ENCODE measurements around the gene LIPI.
"Not testable (repeated sequence)": the region's sequence is repeated elsewhere in the genome, so short reads cannot be mapped to it uniquely, and the experiment has no call there.

Gene LIPI

DNA sequence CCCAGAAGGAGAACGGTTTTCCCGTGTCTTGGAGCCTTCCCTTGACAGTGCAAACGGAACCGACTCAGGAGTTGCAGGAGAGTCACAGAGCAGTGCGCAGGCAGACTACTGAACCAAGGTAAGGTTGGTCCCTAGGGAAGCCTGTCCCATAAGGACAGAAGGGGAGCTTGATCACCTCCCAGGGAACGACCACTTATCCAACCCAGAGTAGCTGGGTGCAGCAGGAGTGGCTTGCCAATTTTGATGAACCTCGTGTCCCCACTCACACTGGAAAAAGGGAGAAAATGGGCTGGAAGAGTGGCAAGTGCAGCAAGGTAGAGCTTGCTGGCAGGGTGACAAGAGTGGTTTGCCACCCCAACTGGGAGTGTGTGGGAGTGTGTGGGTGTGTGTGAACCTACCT, 95.1 kb downstream of the LIPI start:
- DNase-seq, result no peak

DNA sequence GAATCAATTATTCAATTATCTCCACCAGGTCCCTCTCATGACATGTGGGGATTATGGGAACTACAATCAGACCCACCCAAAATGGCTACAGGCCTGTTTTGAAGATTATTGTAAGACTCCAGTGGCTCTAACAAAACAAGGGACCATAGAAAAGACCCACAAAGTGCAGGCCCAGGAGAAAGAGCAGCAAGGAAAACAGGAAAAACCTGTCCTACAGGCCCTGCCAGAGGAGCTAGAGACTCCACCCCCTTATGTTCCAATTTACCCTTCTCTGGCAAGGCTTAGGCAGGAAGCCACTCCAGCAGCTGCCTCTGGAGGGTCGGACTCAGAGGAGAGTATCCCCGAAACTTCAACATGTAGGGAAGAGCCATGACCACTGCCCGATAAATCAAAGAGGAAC, 96.5 kb downstream of the LIPI start:
- peak; percentile 5 for DNase-seq

DNA sequence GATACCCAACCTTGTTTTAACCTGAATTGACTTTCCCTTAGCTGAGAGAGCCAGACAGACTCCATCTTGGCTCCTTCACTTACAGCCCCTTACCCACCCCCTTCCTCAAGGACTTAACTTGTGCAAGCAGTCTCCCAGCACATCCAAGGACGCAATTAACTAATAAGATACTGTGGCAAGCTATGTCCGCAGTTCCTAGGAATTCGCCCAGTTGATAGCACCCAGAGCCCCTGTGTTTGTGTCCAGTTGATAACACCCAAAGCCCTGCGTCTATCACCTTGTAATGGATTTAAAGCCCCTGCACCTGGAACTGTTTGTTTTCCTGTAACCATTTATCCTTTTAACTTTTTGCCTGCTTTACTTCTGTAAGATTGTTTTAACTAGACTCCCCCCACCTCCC, 106.2 kb downstream of the LIPI start:
- DNase-seq, result not testable (repeated sequence)

DNA sequence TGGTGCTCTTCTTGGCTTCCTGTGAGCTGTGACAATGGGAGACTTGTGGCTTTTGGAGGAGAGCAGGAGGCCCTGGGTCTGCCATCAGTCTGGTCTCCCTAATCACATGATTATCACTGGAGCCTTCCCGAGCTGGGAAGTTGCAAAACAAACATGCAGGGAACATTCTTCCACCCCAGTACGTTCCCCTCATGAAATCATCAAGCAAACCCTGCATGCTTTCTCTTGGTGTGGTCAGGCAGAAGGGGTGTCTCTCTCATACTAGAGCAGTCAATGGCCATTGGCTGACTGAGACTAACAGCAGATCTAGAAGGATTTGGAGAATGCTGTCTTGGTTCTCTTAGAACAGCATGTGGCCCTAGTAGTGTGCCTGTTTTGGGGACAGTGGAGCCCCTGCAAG, 111.2 kb downstream of the LIPI start:
- no peak for DNase-seq

DNA sequence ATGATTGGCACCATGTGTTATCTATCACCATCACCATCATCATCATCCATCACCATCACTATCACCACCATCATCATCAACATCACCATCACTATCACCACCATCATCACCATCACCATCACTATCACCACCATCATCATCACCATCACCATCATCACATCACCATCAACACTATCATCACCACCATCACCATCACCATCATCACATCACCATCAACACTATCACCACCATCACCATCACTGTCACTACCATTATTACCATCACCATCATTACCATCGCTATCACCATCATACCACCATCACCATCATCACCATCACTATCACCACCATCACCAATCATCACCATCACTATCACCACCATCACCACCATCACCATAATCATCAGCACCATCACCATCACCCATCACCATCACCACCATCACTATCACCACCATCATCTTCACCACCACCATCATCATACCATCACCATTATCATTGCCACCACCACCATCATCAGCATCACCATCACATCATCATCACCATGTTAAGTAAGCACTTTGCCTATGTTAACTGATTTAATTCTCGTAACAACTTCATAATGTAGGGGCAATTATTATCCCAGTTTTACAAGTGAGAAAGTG, 112.8 kb downstream of the LIPI start:
- DNase-seq, result no peak

DNA sequence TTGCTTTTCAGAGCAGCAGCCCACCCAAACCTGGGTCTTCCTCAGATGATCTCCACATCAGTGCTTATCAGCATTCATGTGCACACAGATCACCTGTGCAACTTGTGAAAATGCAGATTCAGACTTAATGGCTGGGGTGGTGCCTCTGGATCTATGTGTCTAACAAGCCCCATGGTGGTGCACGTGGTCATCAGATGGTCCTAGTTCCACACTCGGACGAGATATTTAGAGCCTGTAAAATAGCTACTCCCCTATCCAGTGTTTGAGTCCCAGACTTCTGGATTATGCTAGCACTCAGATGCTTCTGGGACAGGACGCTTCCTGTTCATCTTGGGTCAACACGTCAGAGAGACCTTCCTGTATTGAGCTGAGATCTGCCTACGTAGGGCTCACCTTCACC, 114.2 kb downstream of the LIPI start:
- DNase-seq, result no peak

DNA sequence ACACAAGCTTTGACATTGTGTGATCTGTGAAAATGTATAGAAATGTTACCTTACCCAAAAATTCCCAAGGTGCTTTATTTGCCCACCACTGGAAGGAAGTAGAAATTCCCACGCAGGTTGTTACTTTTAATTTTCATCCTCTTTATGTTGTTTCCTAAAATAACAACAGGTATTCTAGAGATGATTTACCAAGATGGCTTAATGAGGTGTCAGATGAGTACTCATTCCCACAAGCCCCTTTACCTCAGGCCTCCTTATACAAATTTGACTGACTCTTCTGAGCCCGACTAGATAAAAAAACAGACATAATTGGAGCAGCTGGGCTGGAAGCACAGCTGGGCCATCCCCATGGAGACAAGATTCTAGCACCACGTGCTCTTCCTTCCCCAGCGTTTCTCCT, 114.6 kb downstream of the LIPI start:
- DNase-seq, result no peak

DNA sequence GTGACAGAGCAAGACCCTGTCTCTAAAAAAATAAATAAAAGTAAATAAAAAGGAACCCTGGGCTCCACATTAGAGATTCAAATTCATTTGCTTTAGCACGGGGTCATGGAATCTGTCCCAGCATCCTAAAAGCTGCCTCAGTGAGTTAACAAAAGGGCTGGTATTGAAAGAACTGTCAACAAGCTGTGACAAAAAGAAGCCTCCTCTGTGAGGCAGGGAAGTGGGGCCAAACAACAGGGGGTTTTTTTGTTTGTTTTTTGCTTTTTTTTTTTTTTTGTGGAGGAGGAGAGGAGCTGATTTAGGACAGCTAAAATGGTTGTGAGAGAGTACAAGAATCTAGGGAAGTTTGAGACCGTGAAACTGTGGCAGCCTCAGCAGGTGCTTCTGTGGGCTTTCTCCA, 115.7 kb downstream of the LIPI start:
- no peak for DNase-seq

DNA sequence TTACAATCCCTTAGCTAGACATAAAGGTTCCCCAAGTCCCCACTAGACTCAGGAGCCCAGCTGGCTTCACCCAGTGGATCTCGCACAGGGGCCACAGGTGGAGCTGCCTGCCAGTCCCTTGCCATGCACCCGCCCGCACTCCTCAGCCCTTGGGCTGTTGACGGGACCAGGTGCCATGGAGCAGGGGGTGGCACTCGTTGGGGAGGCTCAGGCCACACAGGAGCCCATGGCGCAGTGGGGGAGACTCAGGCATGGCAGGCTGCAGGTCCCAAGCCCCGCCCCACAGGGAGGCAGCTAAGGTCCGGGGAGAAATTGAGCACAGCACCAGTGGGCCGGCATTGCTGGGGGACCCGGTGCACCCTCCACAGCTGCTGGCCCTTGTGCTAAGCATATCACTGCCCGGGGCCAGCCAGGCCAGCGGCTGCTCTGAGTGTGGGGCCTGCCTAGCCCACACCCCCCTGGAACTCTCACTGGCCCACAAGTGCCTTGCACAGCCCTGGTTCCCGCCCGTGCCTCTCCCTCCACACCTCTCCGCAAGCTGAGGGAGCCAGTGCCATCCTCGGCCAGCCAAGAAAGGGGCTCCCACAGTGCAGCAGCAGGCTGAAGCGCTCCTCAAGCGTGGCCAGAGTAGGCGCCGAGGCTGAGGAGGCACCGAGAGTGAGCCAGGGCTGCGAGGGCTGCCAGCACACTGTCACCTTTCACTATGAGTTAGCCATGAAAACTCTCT, 117.8 kb downstream of the LIPI start:
- no peak for DNase-seq

DNA sequence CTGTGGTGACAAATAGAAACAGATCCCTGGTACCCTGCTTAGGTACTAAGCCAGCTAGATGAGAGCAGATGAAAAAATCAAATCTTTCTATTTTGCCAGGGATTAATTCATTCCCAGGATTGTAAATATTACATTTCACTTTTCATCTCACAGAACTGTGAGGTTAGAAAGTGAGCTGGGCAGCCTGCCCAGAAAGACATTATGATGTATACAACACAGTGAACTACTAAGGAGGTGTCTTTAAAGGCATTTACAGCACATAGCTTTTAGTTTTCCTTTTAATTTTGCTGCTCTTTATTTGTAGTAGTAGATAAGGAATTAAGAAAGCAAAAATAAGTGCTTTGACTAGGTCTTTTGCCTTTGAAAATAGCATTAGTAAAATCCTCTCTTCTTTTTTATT, 120.6 kb downstream of the LIPI start:
- not testable (repeated sequence) for DNase-seq

DNA sequence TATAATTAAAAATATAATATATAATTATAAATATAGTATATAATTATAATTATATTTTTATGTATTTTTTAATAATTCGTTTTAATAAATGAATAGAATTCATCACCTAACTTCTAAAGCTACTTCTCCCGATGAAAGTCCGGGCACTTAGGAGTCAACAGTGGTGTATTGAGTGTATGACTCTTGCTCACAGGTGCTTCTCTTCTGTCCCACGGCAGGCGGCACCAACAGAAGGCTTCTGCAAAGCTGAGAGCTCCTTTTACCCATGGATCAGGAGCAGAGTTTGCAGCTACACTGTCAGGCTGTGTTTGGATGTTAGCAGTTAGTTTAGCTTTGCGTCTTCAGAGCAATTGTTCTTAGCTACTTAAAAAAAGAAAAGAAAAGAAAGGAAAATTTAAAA, 122.4 kb downstream of the LIPI start:
- DNase-seq, result no peak

DNA sequence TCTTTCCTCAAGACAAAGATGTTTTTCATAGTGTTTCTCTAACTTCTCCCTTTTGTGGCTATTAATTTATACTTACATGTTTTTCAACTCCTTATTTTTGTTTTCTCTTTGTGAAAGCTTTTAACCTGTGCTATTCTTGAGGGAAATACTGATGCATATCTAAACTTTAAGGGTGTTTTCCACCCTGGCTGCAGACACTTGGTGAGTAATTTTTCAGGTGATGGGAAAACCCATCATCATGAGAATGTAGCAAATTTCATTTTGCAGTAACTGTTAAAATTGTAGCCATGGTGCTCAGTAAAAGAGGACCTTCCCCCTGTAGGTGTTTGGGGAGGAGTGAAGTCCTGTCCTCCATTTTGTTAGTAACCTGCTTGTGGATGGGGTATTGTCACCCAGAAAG, 124.2 kb downstream of the LIPI start:
- no peak for DNase-seq

DNA sequence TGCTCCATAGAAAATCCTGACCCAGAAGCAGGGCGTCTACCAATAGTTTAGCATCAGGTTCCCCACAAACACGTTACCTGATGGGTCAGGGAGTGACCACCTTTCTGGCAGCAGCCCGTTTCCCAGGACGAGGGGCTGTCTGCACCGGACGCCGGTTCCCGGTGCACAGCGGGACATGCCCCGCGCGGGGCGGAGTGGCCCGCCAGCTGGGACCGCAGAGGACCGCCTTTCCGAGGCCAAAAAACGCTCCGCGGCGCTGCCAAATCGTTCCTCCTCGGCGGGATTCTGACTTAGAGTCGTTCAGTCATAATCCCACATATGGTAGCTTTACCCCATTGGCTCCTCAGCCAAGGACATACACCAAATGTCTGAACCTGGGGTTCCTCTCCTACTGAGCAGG, 126.1 kb downstream of the LIPI start:
- DNase-seq, result no peak

DNA sequence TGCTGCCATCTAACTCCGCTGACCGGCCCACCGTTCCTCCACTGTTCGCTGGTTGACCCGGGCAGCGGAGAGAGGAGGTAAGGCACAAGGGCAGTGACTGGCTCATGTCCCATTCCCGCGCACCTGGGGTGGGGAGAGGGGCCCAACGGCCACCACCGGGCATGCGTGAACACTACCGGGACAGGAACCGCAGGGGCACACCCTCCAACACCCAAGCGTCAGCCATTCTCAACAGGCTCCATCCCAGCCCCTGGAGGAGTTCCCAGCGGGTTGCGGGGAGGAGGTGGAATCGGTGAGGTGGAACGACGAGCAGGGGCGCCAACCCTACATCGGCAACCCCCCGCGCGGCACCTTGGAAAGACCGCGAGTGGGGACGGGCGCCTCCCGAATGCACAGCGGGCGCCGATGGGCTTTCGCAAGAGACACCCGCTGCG, 126.7 kb downstream of the LIPI start:
- DNase-seq, result no peak

DNA sequence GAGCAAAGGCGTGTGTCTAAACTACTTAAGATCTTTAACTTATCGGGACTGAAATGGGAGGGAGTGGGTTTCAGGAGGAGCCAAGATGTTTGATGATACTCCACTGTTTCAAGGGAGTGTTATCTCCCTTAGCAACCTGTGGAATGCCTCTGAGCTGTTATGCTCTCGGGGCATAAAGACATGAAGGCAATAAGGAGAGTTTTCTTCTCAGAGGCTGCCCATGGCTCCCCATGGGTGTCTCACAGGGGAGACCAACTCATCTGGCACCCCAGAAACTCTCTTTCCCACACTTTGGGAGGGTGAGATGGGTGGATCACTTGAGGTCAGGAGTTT, 130.0 kb downstream of the LIPI start:
- no peak for DNase-seq

DNA sequence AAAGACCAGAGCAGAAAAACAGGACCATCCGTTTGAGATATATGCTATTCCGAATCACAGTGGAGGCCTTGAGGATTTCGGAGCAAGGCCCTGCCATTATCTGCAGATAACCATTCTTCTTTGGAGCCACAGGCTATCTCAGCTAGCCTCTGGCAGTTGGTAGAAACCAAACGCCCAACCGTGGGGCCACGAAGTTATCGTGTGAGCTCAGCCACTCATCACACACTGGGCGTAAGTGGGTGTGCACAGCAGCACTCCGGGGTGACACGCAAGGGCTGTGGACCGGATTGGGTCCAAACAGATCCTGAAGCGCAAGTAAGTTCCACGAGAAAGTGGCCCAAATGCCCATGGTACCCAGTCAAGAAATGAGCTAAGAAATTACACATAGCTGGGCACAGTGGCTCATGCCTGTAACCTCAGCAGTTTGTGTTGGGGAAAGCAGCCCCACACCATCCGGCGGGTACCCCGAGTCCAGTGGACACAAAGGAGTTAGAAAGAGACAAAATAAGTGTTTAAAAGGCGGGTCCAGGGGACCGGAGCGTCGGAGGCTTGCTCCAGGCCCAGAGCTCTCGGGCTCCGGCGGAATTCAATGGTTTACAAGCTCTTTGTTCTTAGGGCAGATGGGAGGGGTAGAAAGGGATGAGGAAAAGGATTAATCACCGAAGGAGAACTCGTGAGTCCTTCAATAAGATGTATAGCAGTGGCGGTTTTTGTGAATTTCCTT, 130.6 kb downstream of the LIPI start:
- DNase-seq, result no peak

DNA sequence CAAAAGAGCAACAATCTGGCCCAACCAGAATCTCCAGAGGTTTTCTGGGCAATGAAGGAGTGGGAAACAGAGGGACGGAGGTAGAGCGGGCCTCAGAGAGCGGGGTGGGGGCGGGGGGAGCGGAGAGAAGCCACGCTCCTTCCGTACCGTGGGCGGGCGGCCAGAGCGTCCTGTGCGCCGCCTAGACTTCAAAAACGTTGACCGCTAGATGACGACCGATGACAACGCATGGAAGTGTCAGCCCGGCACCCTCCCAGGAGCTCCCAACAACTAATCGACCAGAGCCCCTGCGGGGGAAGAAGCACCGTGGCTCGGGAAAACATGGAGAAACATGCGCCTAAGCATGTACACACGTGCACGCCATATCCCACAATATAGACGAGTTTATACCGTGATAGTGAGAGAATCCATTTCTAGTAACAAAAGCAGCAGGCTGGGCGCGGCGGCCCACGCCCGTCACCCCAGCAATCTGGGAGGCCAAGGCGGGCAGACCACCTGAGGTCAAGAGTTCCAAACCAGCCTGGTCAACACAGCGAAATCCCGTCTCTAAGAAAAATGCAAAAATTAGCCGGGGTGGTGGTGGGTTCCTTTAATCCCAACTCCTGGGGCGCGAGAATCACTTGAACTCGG, 131.9 kb downstream of the LIPI start:
- DNase-seq, result no peak

DNA sequence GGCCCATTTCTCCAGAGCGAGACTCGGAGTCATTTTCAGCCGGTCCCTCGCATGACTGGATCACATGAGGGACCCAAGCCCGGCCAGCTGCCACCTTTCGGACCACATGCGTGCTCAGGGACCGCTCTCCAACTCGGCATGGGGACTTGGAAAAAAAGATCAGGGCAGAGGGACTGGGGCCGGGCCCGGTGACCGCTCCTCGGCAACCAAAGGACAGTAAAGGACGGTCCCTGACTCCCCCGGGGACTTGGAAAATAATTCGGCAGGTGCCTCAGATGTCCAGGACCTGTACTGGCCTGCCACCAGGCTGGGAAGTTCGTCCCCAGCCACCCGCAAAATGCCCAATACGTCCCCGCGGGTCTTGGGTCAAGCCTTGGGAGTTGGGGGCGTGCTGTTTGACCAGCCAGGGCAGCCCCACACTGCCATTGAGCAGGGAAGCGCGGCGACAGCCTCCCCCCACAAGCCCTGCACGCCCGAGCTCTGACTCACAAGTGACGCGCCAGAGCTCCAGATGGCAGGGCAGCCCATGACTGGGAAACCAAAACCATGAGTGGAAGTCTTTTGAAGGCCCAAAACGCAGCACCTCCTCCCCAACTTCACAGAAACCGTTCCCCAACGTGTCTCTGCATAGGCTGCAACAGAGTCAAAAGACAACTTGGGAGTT, 134.5 kb downstream of the LIPI start:
- DNase-seq, result no peak

DNA sequence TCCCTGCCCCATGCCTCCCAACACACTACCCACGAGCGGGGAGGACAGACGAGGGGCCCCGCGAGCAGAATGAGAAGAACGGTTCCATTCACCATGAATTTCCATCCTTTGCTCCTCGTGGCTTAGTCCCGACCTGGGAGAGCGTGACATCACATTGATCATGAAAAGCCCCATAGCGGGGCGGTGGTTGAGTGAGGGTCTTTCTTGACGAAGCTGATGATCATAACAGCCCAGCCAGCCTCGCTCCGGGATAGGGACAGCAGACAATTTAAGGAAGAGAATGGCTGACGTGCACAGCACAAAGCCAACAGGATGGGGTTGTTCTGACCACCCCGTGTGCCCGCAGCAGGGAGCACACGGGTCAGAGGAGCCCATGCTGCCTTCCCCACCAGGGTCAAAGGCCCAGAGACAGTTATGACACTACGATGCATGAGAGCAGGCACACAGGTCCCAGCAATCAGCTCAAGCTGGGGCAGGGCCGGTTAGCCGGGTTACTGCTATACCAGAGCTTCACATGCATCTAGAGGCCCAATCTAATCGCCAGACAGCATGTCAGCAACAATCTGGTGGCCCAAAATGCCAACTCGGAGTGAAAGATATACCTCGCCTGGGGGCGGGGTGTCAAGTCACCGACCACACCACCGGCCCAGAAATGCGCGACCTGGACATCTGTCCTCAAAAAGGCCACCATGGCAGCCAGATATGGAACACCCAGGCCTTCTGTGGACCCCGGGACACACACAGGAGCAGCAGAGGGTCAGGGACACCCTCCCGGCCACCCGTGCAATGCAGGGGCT, 135.2 kb downstream of the LIPI start:
- no peak for DNase-seq

DNA sequence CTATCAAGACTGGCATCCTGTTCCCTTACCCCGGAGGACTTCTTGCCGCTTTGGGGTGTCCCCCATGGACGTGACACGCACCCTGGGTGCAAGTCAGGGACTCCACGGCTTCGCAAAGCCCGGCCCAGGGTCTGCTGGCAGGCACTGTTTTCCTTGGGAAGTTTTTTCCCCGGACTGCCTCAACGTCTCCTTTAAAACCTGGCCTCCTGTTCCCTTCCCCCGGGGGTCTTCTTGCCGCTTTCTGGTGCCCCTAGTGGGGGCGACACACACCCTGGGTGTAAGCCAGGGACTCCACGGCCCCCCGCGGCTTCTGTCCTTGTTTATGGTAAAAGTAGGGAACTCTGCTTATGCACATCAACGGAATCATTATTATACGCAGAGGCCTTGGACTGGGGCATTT, 136.6 kb downstream of the LIPI start:
- DNase-seq, result no peak

DNA sequence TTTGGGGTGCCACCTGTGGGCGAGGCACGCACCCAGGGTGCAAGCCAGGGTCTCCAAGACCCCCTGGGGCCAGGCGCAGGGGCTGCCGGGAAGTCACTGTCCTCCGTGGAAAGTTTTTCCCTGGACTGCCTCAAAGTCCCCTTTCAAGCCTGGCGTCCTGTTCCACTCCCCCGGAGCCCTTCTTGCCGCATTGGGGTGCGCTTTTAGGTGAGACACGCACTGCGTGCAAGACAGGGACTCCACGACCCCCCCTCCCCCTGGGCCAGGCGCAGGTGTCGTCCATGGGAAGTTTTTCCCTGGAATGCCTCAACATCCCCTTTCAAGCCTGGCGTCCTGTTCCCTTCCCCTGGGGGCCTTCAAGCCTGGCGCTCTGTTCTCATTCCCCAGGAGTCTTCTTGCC, 137.1 kb downstream of the LIPI start:
- DNase-seq, result no peak

DNA sequence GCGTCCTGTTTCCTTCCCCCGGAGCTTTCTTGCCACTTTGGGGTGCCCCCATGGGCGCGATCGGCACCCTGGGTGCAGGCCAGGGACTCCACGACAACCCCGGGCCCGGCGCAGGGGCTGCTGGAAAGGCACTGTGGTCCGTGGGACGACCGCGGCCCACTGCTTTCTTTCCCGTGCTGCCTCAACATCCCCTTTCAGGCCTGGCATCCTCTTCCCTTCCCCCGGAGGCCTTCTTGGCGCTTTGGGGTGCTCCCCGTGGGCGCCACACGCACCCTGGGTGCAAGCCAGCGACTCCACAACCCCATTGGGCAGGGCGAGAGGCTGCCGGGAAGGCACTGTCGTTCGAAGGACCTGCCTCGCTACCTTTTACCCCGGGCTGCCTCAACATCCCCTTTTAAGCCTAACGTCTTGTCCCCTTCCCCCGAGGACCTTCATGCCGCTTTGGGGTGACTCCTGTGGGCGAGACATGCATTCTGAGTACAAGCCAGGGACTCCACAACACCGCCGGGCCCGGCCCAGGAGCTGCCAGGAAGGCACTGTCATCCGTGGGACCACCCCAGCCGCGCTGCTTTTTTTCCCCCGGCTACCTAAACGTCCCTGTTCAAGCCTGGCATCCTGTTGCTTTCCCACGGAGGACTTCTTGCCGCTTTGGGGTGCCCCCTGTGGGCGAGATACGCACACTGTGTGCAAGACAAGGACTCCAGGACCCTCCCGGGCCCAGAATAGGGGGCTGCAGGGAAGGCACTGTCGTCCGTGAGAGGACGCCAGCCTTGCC, 137.8 kb downstream of the LIPI start:
- no peak for DNase-seq

Data from DMS79 (cell line).